Omental fat pad (tissue), 4 donors: Measurements from ENCODE around the gene ZNRF3. TPM values are rescaled to one million over a fixed set of nuclear protein-coding genes. Genes with fewer than 3 reads are reported as not detected.

Experiments used
- ATAC-seq: fragments of 150-250 bp; one replicate; pipeline ENCODE4 v1.9.1; 2016; ENCODE audit warnings: mild to moderate bottlenecking, moderate library complexity; ENCODE audit not compliant: low FRiP score
- DNase-seq: peaks from one replicate; pipeline ENCODE4 v3.0.0-alpha.2; 2019; ENCODE audit warnings: low spot score
- CTCF ChIP-seq, 3 donors: fragments of 450-650 bp; IDR thresholded peaks; one replicate each; pipeline ENCODE4 v1.5.1; 2016 to 2017; ENCODE audit warnings: antibody characterized with exemption in 3 of 3, mild to moderate bottlenecking in 3 of 3, moderate library complexity in 2 of 3
- total RNA-seq, 4 donors: library from RNA; depleted of rRNA; stranded (reverse); fragments of >200 nt; gene quantifications; one replicate each; pipeline ENCODE4 v1.1.0, GENCODE V29; 2016

ZNRF3 gene
- total RNA-seq, 4 donors from 2014 or later = 7.7 to 14.4 (median 8.2) TPM

GRCh38 chr22:28892175-28892731, 8.9 kb downstream of the ZNRF3 start:
- no peak for ATAC-seq
- TF ChIP-seq CTCF (IDR thresholded peaks at IDR 0.05) = no peak
- DNase-seq = no peak

- TF ChIP-seq CTCF (IDR thresholded peaks at IDR 0.05) = no peak
- ATAC-seq (no peak), DNase-seq (no peak)
These were observed 10.4 kb downstream of the ZNRF3 start for GRCh38 chr22:28893810-28894209.

GRCh38 chr22:28894334-28894733, 11.0 kb downstream of the ZNRF3 start:
- no peak for DNase-seq
- no peak for ATAC-seq
- TF ChIP-seq CTCF (IDR thresholded peaks at IDR 0.05) = no peak

- ATAC-seq (no peak), DNase-seq (no peak)
- TF ChIP-seq CTCF (IDR thresholded peaks at IDR 0.05) = no peak
These were observed 11.4 kb downstream of the ZNRF3 start for GRCh38 chr22:28894807-28895206.

GRCh38 chr22:28896611-28897010, 13.2 kb downstream of the ZNRF3 start:
- DNase-seq (no peak), ATAC-seq (no peak)
- no peak for TF ChIP-seq CTCF (IDR thresholded peaks at IDR 0.05)

- ATAC-seq (no peak), DNase-seq (no peak)
- TF ChIP-seq CTCF (IDR thresholded peaks at IDR 0.05) = no peak
These were observed 14.9 kb downstream of the ZNRF3 start for GRCh38 chr22:28898233-28898629.

GRCh38 chr22:28899199-28899853, 16.0 kb downstream of the ZNRF3 start:
- no peak for ATAC-seq
- TF ChIP-seq CTCF (IDR thresholded peaks at IDR 0.05) = no peak
- no peak for DNase-seq
